Stimulated activated CD4-positive, alpha-beta T cell treated with anti-CD3 and anti-CD28 coated beads, Interleukin-2, amount 100 ng/mL, for 48 hours (primary cell): Measurements from ENCODE around the gene CTTN.

ENCODE experiments used
- DNase-seq, 2 donors: peaks; one replicate each; pipeline ENCODE4 v3.0.0-alpha.2; 2020

Gene CTTN

GRCh38 chr11:70456921-70457532 is 58.7 kb downstream of the CTTN start:
- DNase-seq = no peak

GRCh38 chr11:70458736-70459135 is 60.4 kb downstream of the CTTN start:
- DNase-seq = no peak

DNA sequence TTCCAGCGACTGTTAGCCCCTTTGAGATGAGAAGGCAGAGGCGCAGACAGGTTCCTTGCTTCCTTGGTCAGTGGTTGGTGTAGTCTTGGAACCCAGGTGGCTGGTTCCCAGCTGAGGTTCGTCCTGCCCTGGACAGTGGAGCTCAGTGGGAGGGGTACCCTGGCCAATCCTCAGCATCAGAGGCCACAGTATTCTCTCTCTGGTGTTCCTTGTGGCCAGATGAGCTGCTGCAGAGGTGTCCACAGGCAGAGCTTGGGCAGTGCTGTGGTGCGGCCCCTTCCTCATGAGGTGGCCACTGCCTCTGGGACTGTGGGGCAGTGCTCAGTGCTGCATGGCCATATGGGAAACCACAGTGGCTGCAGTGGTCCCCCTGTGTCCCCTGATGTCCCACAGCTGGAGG is 61.8 kb downstream of the CTTN start:
- DNase-seq = no peak

- DNase-seq = no peak
Measured at GRCh38 chr11:70460964-70461363, 62.6 kb downstream of the CTTN start.

GRCh38 chr11:70462818-70463477 is 64.6 kb downstream of the CTTN start:
- DNase-seq = no peak

GRCh38 chr11:70463478-70464255 is 65.3 kb downstream of the CTTN start:
- no peak for DNase-seq

GRCh38 chr11:70464509-70465361 is 66.4 kb downstream of the CTTN start:
- DNase-seq = no peak

DNA sequence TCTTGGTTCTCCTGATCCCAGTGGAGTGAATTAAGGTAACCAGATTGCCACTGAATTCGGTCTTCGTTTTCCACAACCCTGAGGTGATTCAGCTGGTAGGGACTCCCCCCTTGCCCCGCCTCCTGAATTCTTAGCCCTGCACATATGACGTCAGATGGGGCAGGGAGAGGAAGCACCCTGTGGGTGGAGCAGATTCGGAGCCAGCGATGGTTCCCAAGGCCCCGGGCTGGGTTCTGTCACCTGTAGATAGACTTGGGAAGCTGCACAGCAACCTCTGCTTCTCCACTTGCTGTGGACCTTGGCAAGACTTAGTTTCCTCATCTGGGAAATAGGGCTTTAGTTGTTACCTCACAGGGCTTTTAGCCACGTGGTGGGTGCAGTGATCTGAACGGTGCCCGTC is 67.8 kb downstream of the CTTN start:
- no peak for DNase-seq

- no peak for DNase-seq
Measured at GRCh38 chr11:70466596-70466995, 68.3 kb downstream of the CTTN start.

DNA sequence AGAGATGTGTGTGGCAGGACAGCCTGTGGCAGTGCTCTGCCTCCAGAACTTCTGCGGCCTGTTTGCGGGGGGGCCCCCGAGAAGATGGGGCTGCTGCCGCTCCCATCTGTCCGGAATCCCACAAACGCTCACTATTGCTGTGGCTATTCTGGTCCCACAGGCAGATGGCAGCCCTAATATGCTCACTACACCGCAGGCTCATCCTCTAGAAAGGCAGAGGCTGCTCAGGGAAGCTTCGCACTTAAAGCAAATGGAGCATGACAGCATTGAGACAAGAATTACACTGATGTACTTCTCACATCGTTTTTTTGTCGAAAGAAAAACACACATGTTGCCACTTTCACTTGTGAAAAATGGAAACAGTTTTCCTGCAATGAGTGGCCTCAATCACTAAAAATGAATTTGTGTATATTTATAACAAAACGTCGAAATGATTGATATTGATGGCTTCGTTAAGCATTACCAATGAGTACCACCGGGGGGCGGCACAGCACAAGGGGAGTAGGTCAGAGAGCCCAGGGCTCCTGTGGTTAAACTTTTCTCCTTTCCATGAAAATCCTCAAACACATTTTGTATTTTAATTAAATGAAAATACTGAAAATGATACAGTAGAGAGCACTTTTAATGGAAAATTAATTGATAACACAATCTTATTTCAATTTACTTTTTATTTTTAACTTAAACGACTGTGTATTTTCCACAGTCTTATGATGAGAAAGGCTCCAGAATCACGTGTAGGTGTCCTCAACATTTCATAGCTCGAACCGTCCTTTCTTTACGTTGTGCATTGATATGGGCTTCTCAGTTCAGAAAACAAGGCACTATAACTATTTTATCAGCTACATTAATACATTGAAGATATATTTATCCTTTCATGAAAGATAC is 69.1 kb downstream of the CTTN start:
- DNase-seq = peak; percentile 57 to 61

DNA sequence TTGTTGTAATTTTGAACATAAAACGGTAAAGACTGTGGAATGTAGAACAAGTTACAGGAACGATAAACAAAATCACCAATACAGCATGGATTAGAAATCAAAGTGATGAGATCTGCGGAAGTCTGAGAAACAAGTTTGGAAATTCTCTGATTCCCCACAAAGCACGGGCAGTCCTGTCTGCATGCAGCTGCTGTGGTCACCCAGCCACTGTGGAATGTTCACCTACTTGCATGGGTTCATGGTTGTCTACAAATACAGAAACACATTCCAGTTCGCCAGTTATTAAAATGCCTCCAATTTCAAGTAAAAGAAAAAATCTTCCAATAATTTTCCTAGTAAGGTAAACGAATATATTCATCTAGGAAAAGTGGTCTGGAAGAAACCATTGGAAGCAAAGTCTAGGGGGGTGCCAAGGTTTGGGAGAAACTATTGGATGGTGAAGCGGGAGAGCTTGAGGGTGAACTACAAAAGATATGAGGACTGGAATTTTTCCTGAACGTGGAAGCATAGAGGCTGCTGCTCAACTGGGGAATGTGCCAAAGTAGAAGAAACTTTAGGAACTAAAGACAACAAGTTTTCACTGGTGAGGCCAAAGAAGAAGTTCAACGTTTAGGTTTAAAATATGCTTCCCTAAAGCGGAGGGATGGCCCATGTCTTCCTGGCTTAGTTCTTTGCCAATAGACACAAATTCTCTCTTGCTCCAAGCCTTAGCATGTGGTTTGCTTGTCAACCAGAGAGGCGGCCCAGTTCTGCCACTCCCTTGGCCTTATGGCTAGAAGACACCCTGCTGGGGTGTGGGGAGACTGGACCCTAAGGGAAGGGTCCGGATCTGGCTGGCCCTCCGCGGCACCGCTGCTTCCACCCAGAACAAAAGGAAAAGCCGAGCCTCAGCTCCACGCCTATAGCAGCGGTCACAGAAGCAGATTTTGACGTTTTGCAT is 70.2 kb downstream of the CTTN start:
- no peak for DNase-seq

GRCh38 chr11:70470127-70470526 is 71.8 kb downstream of the CTTN start:
- no peak for DNase-seq

DNA sequence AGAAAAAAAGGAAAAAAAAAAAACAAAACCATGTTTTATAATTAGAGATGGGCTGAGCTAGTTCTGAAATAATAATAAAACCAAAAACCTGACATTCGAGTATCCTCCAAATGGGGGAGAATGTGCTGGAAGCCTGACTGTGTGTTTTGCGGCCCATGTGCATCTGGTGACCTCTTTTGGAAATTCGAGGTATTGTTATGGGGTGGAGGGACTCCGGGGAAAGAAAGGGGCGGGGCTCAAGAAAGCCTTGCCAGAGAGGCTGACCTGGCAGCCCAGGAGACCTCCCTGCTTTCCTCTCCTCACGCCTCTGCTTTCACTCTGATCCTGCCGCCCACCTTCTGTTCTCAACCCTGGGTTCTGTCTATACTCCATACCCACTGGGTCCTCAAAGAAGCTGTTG is 72.9 kb downstream of the CTTN start:
- DNase-seq = no peak

DNA sequence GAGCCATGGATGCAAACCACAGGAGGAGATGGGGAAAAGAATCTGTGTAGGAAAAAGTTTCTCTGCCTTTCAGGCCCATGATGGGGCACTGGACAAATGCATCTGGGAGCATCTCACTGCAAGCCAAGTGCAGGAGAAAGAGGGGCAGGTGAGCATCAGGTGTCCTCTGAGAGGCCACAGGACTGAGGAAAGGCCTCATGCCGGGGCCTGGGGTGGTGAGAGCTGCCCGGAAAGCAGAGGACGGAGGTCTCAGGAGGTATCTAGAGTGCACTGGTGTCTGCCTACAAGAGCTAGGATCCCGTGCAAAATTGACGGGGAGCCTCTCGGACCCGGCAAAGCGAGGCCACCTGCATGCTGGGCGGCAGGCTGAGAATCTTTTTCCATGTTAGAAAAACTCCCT is 73.9 kb downstream of the CTTN start:
- DNase-seq = no peak

GRCh38 chr11:70473186-70473872 is 75.0 kb downstream of the CTTN start:
- no peak for DNase-seq

GRCh38 chr11:70473873-70474690 is 75.8 kb downstream of the CTTN start:
- no peak for DNase-seq

GRCh38 chr11:70474710-70475109 is 76.4 kb downstream of the CTTN start:
- DNase-seq = no peak

- DNase-seq = no peak
Measured at GRCh38 chr11:70476669-70477068, 78.3 kb downstream of the CTTN start.

GRCh38 chr11:70477176-70477575 is 78.8 kb downstream of the CTTN start:
- no peak for DNase-seq
